ENCODE measurements around the gene FOS. TPM values are rescaled to one million over a fixed set of nuclear protein-coding genes. Genes with fewer than 3 reads are reported as not detected.

The FOS gene
- total RNA-seq, 2 experiments from 2014 or later, result 1,565 to 1,685 TPM

DNA sequence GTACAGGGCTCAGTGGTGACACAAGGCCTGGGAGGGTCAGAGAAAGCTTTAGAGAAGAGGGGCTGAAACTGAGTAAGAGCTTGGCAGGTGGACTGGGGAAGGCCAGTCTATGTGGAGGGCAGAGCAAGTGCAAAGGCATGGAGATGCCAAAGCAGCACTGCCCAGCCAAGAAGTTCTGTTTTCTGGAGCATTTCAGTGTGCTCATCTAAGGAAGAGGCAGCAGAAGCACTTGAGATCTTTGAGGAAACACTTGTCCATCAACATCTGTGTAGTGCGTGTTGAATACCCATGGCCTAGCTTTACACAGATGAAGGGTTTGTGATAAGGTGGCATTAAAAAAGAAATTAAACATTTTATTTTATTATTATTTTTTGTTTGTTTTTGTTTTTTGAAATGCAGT, 52.8 kb downstream of the FOS start:
- H3K27ac Mint-ChIP-seq, result no peak overlapping the region
- peaks cover 28% of the 10 kb centered on the region for H3K4me1 Mint-ChIP-seq (ENCODE audit: low read depth)
- no peaks in the 10 kb centered on the region for H3K36me3 Mint-ChIP-seq (ENCODE audit: low read depth)
- no peaks in the 10 kb centered on the region for H3K27me3 Mint-ChIP-seq
- no peaks in the 10 kb centered on the region for H3K9me3 ChIP-seq (ENCODE audit: control insufficient read depth in 1 of 2, insufficient read depth in 1 of 2, low read length in 2 of 2)
- no peaks in the 10 kb centered on the region for H3K36me3 ChIP-seq (ENCODE audit: insufficient read depth, low read length)
- no peaks in the 10 kb centered on the region for H3K27me3 ChIP-seq (ENCODE audit: control insufficient read depth in 1 of 2, insufficient read depth in 2 of 2, low read length in 2 of 2)
- ATAC-seq (ENCODE audit: poor library complexity) (no peak), DNase-seq (no peak)
- no peak overlapping the region for H3K4me3 ChIP-seq (ENCODE audit: low read length)
- no peaks in the 10 kb centered on the region for H3K9me3 Mint-ChIP-seq
- TF ChIP-seq CTCF (IDR thresholded peaks at IDR 0.05), result no peak
- peaks cover 28% of the 10 kb centered on the region for H3K4me1 ChIP-seq (ENCODE audit: insufficient read depth, low read length)
- POLR2A ChIA-PET, result no interaction called here
- intact Hi-C loops (cut with DNase I, micrococcal nuclease), result loop anchor here in 1 of 2 experiments (5.0 kb wide), 1 partner anchor 96 kb away; the partner anchor contains the start of gene JDP2
- no peak overlapping the region for H3K27ac ChIP-seq (ENCODE audit: low read depth in 1 of 2, low read length in 2 of 2)
- CTCF ChIA-PET, result interaction anchor here (1.0 kb wide), 1 partner anchor 23 kb away, joined by 3 read pairs; no protein-coding TSS in a partner anchor
- no peak overlapping the region for H3K4me3 Mint-ChIP-seq

Other genes starting within 250 kb of the FOS start
- 10 to 100 TPM; 13.2 to 14.4 TPM for gene MLH3, start 227.4 kb upstream of the FOS start, total RNA-seq
- gene ACYP1, start 214.8 kb upstream of the FOS start, total RNA-seq, result 1 to 10 TPM; 7.9 to 9.4 TPM
- under 1 TPM; 0.22 to 0.30 TPM for gene ZC2HC1C, start 209.2 kb upstream of the FOS start, total RNA-seq
- gene NEK9, start 151.8 kb upstream of the FOS start, total RNA-seq, result 10 to 100 TPM; 53.5 to 54.1 TPM
- gene TMED10, start 102.2 kb upstream of the FOS start, total RNA-seq, result 100 to 1,000 TPM; 153 to 156 TPM
- 1 to 10 TPM; 1.1 to 1.2 TPM for gene JDP2, start 149.2 kb downstream of the FOS start, total RNA-seq
- 1 to 10 TPM; 6.7 to 7.8 TPM for gene BATF, start 243.6 kb downstream of the FOS start, total RNA-seq

Measured in CD4-positive, alpha-beta T cell (primary cell).